ENCODE results near the gene DLG5.

GRCh38 chr10:77810446-77811335 lies 115.9 kb downstream of the DLG5 start:
- TF ChIP-seq CTCF (IDR thresholded peaks at IDR 0.05) (no peak), EZH2 (IDR thresholded peaks at IDR 0.05) (no peak)
